B cell (primary cell): Measurements from ENCODE around the gene CITED4. TPM values are rescaled to one million over a fixed set of nuclear protein-coding genes. Genes with fewer than 3 reads are reported as not detected.

Experiments used
- polyA plus RNA-seq: library from polyadenylated mRNA; depleted of rRNA; stranded (reverse); fragments of >200 nt; gene quantifications from 2 replicates; pipeline ENCODE4 v1.2.3, GENCODE V29; 2012
- total RNA-seq, 2 donors: library from RNA; stranded (reverse); fragments of 120-200 nt in 1 of 2; gene quantifications; 1 replicate in 1 of 2; 2 replicates in 1 of 2; pipeline versions ENCODE4 v1.2.3 to v1.2.4, GENCODE V29; 2013 to 2022

Gene CITED4
- total and polyA plus RNA-seq, 2 donors (not counting 1 experiment from before 2014, with no cell fraction given), result 3.2 to 5.6 TPM

Other genes with a start within 250 kb of the CITED4 start
- 5.4 and 5.9 TPM in 2 replicates for gene RIMS3, start 196.7 kb downstream of the CITED4 start, total RNA-seq
- 0.78 and 1.1 TPM in 2 replicates for gene RIMS3, start 196.7 kb downstream of the CITED4 start, polyA plus RNA-seq
- gene NFYC, start 170.7 kb downstream of the CITED4 start, total RNA-seq, result 81.1 and 88.7 TPM in 2 replicates
- gene NFYC, start 170.7 kb downstream of the CITED4 start, polyA plus RNA-seq, result 103 and 123 TPM in 2 replicates
- 0.20 and 0.34 TPM in 2 replicates for gene KCNQ4, start 78.6 kb downstream of the CITED4 start, total RNA-seq
- 0.16 and 0.35 TPM in 2 replicates for gene KCNQ4, start 78.6 kb downstream of the CITED4 start, polyA plus RNA-seq
- gene CTPS1, start 117.3 kb upstream of the CITED4 start, total RNA-seq, result 17.9 TPM in 2 replicates
- gene CTPS1, start 117.3 kb upstream of the CITED4 start, polyA plus RNA-seq, result 9.2 and 11.6 TPM in 2 replicates
- 1.2 and 1.4 TPM in 2 replicates for gene SLFNL1, start 159.4 kb upstream of the CITED4 start, total RNA-seq
- gene SLFNL1, start 159.4 kb upstream of the CITED4 start, polyA plus RNA-seq, result 0.18 and 0.35 TPM in 2 replicates